Measurements from ENCODE around the gene IL17RE.
"Not testable (repeated sequence)": the region's sequence is repeated elsewhere in the genome, so short reads cannot be mapped to it uniquely, and the experiment has no call there.

The IL17RE gene

GRCh38 chr3:9889405-9889804 lies 13.2 kb upstream of the IL17RE start:
- Histone ChIP-seq H3K4me3 (no peak overlapping the region), H3K27ac (no peak overlapping the region; a peak in 1 of 22 replicates), H3K4me2 (peak overlapping the region in 5 of 11 experiments; percentile 1 to 70 (median 18); a peak in 6 of 22 replicates), H3K9ac (no peak overlapping the region), H3K27me3 (no peaks in the 10 kb centered on the region), H3K9me3 (replicated peaks in 1 of 11) (no peaks in the 10 kb centered on the region), H3K36me3 (peaks cover 18 to 29% (median 27%) of the 10 kb centered on the region in 11 experiments), H4K20me1 (peaks cover 0 to 31% (median 23%) of the 10 kb centered on the region in 11 experiments; a peak in 17 of 22 replicates), H3K4me1 (peaks cover 33 to 50% (median 38%) of the 10 kb centered on the region in 10 experiments)
- TF ChIP-seq Cebpa-rat (IDR thresholded peaks at IDR 0.05), result peak in 2 of 11 experiments; percentile 34 to 42; a peak in 2 of 22 replicates

DNA sequence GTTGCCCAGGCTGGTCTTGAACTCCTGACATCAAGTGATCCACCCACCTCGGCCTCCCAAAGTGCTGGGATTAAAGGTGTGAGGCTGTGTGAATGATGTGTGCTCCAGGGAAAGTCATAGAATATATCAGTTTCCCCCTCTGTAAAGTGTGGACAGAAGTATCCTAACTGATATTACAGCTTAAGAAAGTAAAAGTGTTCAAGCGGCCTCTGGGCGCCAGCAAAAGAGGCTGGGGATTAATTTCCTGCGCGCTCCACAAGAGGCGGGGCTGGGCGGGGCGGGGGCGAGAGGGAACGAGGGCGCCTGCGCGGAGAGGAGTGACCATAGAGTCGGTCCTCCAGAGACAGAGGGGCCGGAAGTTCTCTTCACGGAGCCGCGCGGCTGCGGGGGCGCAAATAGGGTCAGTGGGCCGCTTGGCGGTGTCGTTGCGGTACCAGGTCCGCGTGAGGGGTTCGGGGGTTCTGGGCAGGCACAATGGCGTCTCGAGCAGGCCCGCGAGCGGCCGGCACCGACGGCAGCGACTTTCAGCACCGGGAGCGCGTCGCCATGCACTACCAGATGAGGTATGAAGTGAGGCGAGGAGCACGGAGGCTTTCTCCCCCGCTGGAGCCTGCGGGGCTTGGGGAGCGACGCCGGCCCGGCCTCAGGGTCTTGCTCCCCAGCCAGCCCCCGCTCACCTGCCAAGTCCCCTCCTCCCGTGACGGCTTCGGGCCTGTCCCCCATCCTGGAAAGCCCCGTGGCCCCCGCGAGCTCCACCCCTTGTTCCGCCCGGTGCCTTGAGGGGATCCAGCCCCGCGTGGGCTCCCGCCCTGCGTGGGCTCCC lies 12.2 kb upstream of the IL17RE start, which contains the start of gene JAGN1:
JAGN1 (plus strand) TSS at position 362 of the 823 bp plus-strand sequence; CDS start at position 475, 113 bp downstream.
- peaks cover 41 to 60% (median 49%) of the 10 kb centered on the region in 10 experiments for H3K4me1 ChIP-seq
- H3K9ac ChIP-seq, result peak within 1 kb of the TSS; percentile 93 to 100 (median 98)
- H3K27ac ChIP-seq, result peak within 1 kb of the TSS; percentile 93 to 99 (median 97)
- no peaks in the 10 kb centered on the region for H3K9me3 ChIP-seq (replicated peaks in 1 of 11)
- H3K4me3 ChIP-seq, result peak within 1 kb of the TSS; percentile 79 to 98 (median 94)
- H3K4me2 ChIP-seq, result peak within 1 kb of the TSS; percentile 69 to 94 (median 83)
- no peaks in the 10 kb centered on the region for H3K27me3 ChIP-seq
- TF ChIP-seq Cebpa-rat (IDR thresholded peaks at IDR 0.05), result no peak
- peaks cover 0 to 41% (median 34%) of the 10 kb centered on the region in 11 experiments; a peak in 18 of 22 replicates for H4K20me1 ChIP-seq
- H3K36me3 ChIP-seq, result peaks cover 22 to 38% (median 34%) of the 10 kb centered on the region in 11 experiments

- H3K4me1 ChIP-seq, result peaks cover 41 to 62% (median 52%) of the 10 kb centered on the region in 10 experiments
- no peaks in the 10 kb centered on the region for H3K9me3 ChIP-seq (replicated peaks in 1 of 11)
- H3K27me3 ChIP-seq, result no peaks in the 10 kb centered on the region
- no peak for TF ChIP-seq Cebpa-rat (IDR thresholded peaks at IDR 0.05)
- peaks cover 22 to 45% (median 36%) of the 10 kb centered on the region in 11 experiments for H3K36me3 ChIP-seq
- peak overlapping the region; percentile 93 to 99 (median 97) for H3K27ac ChIP-seq
- H3K4me3 ChIP-seq, result peak overlapping the region; percentile 79 to 98 (median 94)
- H4K20me1 ChIP-seq, result peaks cover 0 to 47% (median 37%) of the 10 kb centered on the region in 11 experiments; a peak in 18 of 22 replicates
- peak overlapping the region; percentile 69 to 94 (median 83) for H3K4me2 ChIP-seq
- H3K9ac ChIP-seq, result peak overlapping the region; percentile 93 to 100 (median 98)
Observed at GRCh38 chr3:9891072-9891622, 11.5 kb upstream of the IL17RE start.

GRCh38 chr3:9893739-9894138 lies 8.9 kb upstream of the IL17RE start:
- Histone ChIP-seq H3K36me3 (peaks cover 22 to 56% (median 38%) of the 10 kb centered on the region in 11 experiments), H3K4me1 (peaks cover 38 to 62% (median 50%) of the 10 kb centered on the region in 10 experiments), H3K4me2 (peak overlapping the region in 8 of 11 experiments; percentile 9 to 90 (median 76); a peak in 14 of 22 replicates), H3K9ac (no peak overlapping the region), H3K4me3 (no peak overlapping the region), H4K20me1 (peaks cover 0 to 70% (median 49%) of the 10 kb centered on the region in 11 experiments; a peak in 18 of 22 replicates), H3K27ac (no peak overlapping the region), H3K27me3 (no peaks in the 10 kb centered on the region), H3K9me3 (replicated peaks in 1 of 11) (no peaks in the 10 kb centered on the region)
- no peak for TF ChIP-seq Cebpa-rat (IDR thresholded peaks at IDR 0.05)

DNA sequence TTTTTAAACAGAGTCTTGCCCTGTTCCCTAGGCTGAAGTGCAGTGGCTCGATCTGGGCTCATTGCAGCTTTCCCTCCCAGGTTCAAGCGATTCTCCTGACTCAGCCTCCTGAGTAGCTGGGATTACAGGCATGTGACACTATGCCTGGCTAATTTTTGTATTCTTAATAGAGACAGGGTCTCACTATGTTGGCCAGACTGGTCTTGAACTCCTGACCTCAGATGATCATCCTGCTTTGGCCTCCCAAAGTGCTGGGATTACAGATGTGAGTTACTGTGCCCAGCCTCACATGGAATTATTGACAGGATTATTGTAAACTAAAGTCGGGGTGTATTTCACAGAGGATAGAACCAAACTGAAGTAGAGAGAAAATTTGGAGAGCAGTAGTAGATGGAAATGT lies 6.9 kb upstream of the IL17RE start:
- H4K20me1 ChIP-seq, result peaks cover 0 to 70% (median 49%) of the 10 kb centered on the region in 11 experiments; a peak in 19 of 22 replicates
- peaks cover 25 to 61% (median 42%) of the 10 kb centered on the region in 10 experiments for H3K4me1 ChIP-seq
- H3K4me2 ChIP-seq, result peak overlapping the region in 5 of 11 experiments; percentile 31 to 88 (median 71); a peak in 6 of 22 replicates
- not testable (repeated sequence) for H3K9me3 ChIP-seq (replicated peaks in 1 of 11); H3K27me3 ChIP-seq; H3K9ac ChIP-seq; H3K4me3 ChIP-seq; H3K27ac ChIP-seq
- peaks cover 22 to 56% (median 38%) of the 10 kb centered on the region in 11 experiments for H3K36me3 ChIP-seq

DNA sequence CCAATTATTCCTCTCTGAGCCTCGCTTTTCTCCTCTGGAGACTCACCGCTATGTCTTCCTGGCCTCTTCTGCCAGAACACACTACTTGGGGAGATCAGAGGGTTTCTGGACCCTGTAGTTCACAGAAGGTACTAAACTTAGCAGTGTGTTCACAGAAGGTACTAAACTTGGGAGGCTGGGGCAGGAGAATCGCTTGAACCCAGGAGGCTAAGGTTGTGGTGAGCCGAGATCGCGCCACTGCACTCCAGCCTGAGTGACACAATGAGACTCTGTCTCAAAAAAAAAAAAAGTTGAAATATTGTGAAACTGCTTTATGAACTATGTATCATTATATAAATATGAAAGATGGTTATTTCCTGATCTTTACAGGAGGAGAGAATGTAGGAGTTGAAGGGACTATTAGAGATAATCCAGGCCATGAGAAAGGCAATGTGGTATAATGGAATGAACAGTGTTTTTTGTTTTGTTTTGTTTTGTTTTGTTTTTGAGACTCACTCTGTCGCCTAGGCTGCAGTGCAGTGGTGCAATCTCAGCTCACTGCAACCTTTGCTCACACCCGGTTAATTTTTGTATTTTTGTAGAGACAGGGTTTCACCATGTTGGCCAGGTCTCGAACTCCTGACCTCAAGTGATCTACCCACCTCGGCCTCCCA lies 5.8 kb upstream of the IL17RE start:
- peaks cover 22 to 54% (median 36%) of the 10 kb centered on the region in 11 experiments for H3K36me3 ChIP-seq
- peaks cover 30 to 66% (median 44%) of the 10 kb centered on the region in 10 experiments for H3K4me1 ChIP-seq
- not testable (repeated sequence) for H3K27me3 ChIP-seq; H3K27ac ChIP-seq; H3K9me3 ChIP-seq (replicated peaks in 1 of 11); H3K4me2 ChIP-seq; H3K9ac ChIP-seq; H3K4me3 ChIP-seq
- H4K20me1 ChIP-seq, result peaks cover 0 to 65% (median 46%) of the 10 kb centered on the region in 11 experiments; a peak in 19 of 22 replicates

DNA sequence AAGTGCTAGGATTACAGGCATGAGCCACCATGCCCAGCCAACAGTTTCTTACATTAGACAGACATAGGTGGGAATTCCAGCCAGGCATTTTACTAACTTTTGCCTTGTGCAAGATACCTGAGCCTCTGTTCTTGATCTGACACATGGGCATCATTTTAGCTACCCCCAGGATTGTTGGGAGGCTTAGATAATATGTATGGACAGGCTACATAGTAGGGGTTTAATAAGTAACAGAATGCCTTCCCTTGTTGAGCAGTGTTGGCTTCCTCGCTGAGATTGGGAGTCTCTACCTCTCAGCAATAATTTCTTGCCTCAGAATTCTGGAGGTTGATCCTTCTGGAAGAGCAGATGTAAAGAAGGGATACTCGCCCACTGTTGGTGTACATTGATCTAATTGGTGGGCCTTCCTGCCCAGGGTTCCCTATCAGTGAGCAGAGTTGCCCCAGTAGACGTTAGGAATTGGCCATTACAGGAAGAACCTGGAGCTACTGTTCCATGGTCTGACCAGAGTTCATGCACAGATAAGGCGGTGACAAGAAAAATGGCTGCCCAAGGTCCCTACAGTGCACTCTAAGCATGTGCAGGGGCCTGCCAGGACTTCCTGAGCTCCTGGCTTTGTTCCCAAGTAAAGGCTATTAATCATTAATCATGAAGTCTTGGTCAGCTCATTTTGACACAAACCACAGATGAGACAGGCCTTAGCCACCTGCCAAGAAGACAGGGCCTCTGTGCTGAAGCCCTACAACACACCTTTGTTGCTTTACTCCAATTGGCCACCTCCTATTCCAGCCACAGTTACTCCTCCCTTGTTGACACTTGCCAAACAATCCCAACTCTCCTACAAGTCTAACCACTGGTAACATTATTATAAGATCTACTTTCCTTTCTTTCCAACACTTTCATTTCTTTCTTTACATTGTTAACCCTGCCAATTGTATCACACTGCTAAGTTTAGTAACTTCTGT lies 5.0 kb upstream of the IL17RE start:
- no peak for TF ChIP-seq Cebpa-rat (IDR thresholded peaks at IDR 0.05)
- Histone ChIP-seq H3K4me2 (0 out of 22 replicates have a peak overlapping the region, but pooled peaks of 1 of the 11 experiments have one; percentile 5), H3K27me3 (no peaks in the 10 kb centered on the region), H3K9ac (no peak overlapping the region; a peak in 1 of 22 replicates), H3K4me3 (no peak overlapping the region), H3K27ac (no peak overlapping the region), H3K36me3 (peaks cover 15 to 45% (median 28%) of the 10 kb centered on the region in 11 experiments), H3K4me1 (peaks cover 35 to 66% (median 45%) of the 10 kb centered on the region in 10 experiments), H3K9me3 (replicated peaks in 1 of 11) (no peaks in the 10 kb centered on the region), H4K20me1 (peaks cover 0 to 57% (median 38%) of the 10 kb centered on the region in 11 experiments; a peak in 19 of 22 replicates)
